Suprapubic skin (tissue), 4 donors: ENCODE results near the gene C1orf50. TPM values are rescaled to one million over a fixed set of nuclear protein-coding genes. Genes with fewer than 3 reads are reported as not detected.

ENCODE experiments used
- DNase-seq, 2 donors: peaks; one replicate each; pipeline ENCODE4 v3.0.0-alpha.2; 2019; ENCODE audit warnings: low spot score in 2 of 2
- H3K27ac ChIP-seq: fragments of 200-600 bp; sonication (generic); one replicate; pipeline ENCODE4 v1.5.1; 2019
- H3K27me3 ChIP-seq: fragments of 200-600 bp; sonication (generic); one replicate; pipeline ENCODE4 v1.5.1; 2019
- H3K36me3 ChIP-seq: fragments of 200-600 bp; sonication (generic); one replicate; pipeline ENCODE4 v1.5.1; 2019
- H3K4me1 ChIP-seq: fragments of 200-600 bp; sonication (generic); one replicate; pipeline ENCODE4 v1.5.1; 2019
- H3K4me3 ChIP-seq: fragments of 200-600 bp; sonication (generic); one replicate; pipeline ENCODE4 v1.5.1; 2019; ENCODE audit warnings: mild to moderate bottlenecking
- H3K9me3 ChIP-seq: fragments of 200-600 bp; sonication (generic); one replicate; pipeline ENCODE4 v1.5.1; 2019
- CTCF ChIP-seq, 2 donors: fragments of 200-600 bp in 1 of 2; fragments of 450-650 bp in 1 of 2; sonication (generic) in 1 of 2; IDR thresholded peaks; one replicate each; pipeline ENCODE4 v1.5.1; 2016 to 2019; ENCODE audit warnings: antibody characterized with exemption in 2 of 2, mild to moderate bottlenecking in 1 of 2, moderate library complexity in 1 of 2
- EP300 ChIP-seq: sonication (generic); formaldehyde crosslinking; IDR thresholded peaks from one replicate; pipeline ENCODE4 v1.6.1; 2017; ENCODE audit warnings: antibody characterized with exemption
- POLR2A ChIP-seq, 2 donors: fragments of 450-650 bp; IDR thresholded peaks; one replicate each; pipeline ENCODE4 v1.6.1; 2017; ENCODE audit warnings: antibody characterized with exemption in 2 of 2, mild to moderate bottlenecking in 2 of 2, moderate library complexity in 2 of 2
- POLR2AphosphoS5 ChIP-seq, 3 donors: sonication (generic); formaldehyde crosslinking; IDR thresholded peaks; one replicate each; pipeline ENCODE4 v1.6.1; 2017; ENCODE audit warnings: antibody characterized with exemption in 3 of 3
- WGBS: methylation state at CpG from one replicate; pipeline ENCODE4 v1.1.5; 2018; 5-methylcytosine and 5-hydroxymethylcytosine counted together
- total RNA-seq, 4 donors: library from RNA; depleted of rRNA; stranded (reverse); fragments of >200 nt; gene quantifications; one replicate each; pipeline ENCODE4 v1.1.0, GENCODE V29; 2016

The C1orf50 gene
- total RNA-seq, 4 donors from 2014 or later = 2.2 to 7.6 (median 3.1) TPM

DNA sequence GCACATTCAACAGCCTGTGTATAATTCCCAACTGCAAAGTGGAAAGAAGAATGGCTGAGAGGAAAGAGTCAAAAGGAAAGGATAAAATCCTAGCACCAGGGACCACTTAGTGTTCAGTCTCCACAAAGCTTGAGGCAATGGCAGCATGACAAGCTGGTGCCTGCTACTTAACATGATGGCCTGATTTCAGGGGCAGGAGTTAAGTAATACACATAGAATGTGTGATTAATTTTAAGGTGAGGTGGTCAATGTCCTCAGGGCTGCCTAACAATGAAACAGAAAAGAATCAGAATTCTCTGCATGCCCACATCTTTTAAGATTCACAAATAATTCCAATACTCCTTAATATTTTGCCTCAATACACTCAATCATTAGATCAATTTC lies 9.2 kb upstream of the C1orf50 start:
- Histone ChIP-seq H3K4me1 (peaks cover 7% of the 10 kb centered on the region), H3K9me3 (no peaks in the 10 kb centered on the region), H3K27me3 (no peaks in the 10 kb centered on the region), H3K36me3 (peaks cover 61% of the 10 kb centered on the region), H3K4me3 (no peak overlapping the region), H3K27ac (no peak overlapping the region)
- no peak for TF ChIP-seq CTCF (IDR thresholded peaks at IDR 0.05)
- TF ChIP-seq EP300 = no peak
- TF ChIP-seq POLR2AphosphoS5 (IDR thresholded peaks at IDR 0.05) = no peak
- TF ChIP-seq POLR2A (IDR thresholded peaks at IDR 0.05) = no peak
- peak in 1 of 2 donors; percentile 5 for DNase-seq

- Histone ChIP-seq H3K36me3 (peaks cover 54% of the 10 kb centered on the region), H3K27me3 (no peaks in the 10 kb centered on the region), H3K9me3 (no peaks in the 10 kb centered on the region), H3K4me1 (peaks cover 7% of the 10 kb centered on the region), H3K4me3 (no peak overlapping the region), H3K27ac (no peak overlapping the region)
- WGBS = 72% methylated on average over 3 of the region's 3 CpGs
- peak in 1 of 2 donors; percentile 18 for DNase-seq
- no peak for TF ChIP-seq POLR2A (IDR thresholded peaks at IDR 0.05)
- TF ChIP-seq POLR2AphosphoS5 (IDR thresholded peaks at IDR 0.05) = no peak
Measured at GRCh38 chr1:42758641-42759040, 8.4 kb upstream of the C1orf50 start.

GRCh38 chr1:42759114-42759513 lies 7.9 kb upstream of the C1orf50 start:
- Histone ChIP-seq H3K9me3 (no peaks in the 10 kb centered on the region), H3K27me3 (no peaks in the 10 kb centered on the region), H3K4me1 (peaks cover 9% of the 10 kb centered on the region), H3K4me3 (no peak overlapping the region), H3K27ac (no peak overlapping the region), H3K36me3 (peaks cover 49% of the 10 kb centered on the region)
- TF ChIP-seq EP300 (no peak), POLR2A (IDR thresholded peaks at IDR 0.05) (no peak), POLR2AphosphoS5 (IDR thresholded peaks at IDR 0.05) (no peak), CTCF (IDR thresholded peaks at IDR 0.05) (no peak)
- DNase-seq = peak in 1 of 2 donors; percentile 40
- 75% methylated on average over 9 of the region's 9 CpGs for WGBS

GRCh38 chr1:42761567-42761966 lies 5.5 kb upstream of the C1orf50 start:
- no peaks in the 10 kb centered on the region for H3K9me3 ChIP-seq
- peaks cover 26% of the 10 kb centered on the region for H3K36me3 ChIP-seq
- no peak overlapping the region for H3K27ac ChIP-seq
- no peaks in the 10 kb centered on the region for H3K27me3 ChIP-seq
- H3K4me1 ChIP-seq = peaks cover 29% of the 10 kb centered on the region
- no peak for TF ChIP-seq EP300
- no peak for TF ChIP-seq POLR2A (IDR thresholded peaks at IDR 0.05)
- no peak for TF ChIP-seq POLR2AphosphoS5 (IDR thresholded peaks at IDR 0.05)
- TF ChIP-seq CTCF (IDR thresholded peaks at IDR 0.05) = no peak
- no peak overlapping the region for H3K4me3 ChIP-seq
- 92% methylated on average over 4 of the region's 4 CpGs for WGBS
- DNase-seq = peak in 1 of 2 donors; percentile 10

GRCh38 chr1:42762269-42762668 lies 4.8 kb upstream of the C1orf50 start:
- H3K27ac ChIP-seq = no peak overlapping the region
- 64% methylated on average over 5 of the region's 5 CpGs for WGBS
- peaks cover 29% of the 10 kb centered on the region for H3K4me1 ChIP-seq
- TF ChIP-seq POLR2A (IDR thresholded peaks at IDR 0.05) (no peak), EP300 (no peak), CTCF (IDR thresholded peaks at IDR 0.05) (no peak), POLR2AphosphoS5 (IDR thresholded peaks at IDR 0.05) (no peak)
- no peaks in the 10 kb centered on the region for H3K9me3 ChIP-seq
- peak in 1 of 2 donors; percentile 30 for DNase-seq
- H3K4me3 ChIP-seq = no peak overlapping the region
- H3K27me3 ChIP-seq = no peaks in the 10 kb centered on the region
- peaks cover 23% of the 10 kb centered on the region for H3K36me3 ChIP-seq

DNA sequence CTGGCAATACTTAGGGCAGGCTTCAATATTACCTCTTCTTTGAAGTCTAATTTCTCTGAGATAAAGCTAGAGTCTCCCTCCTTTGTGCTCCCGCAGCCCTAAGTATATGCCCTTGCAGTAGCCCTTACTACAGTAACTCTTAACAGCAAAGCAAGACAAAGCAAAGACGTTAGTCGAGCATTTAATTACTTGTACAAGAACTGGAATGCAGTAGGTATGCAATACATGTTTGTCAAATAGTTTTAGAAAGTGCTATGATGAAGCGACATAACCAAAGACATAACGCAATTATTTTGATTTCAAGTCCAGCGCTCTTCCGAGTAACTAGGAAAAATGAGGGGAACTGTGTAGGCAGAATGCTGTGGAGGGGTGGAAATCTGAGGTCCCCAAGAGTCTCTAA lies 1.8 kb upstream of the C1orf50 start:
- WGBS = 14% methylated on average over 7 of the region's 7 CpGs
- no peak for TF ChIP-seq POLR2A (IDR thresholded peaks at IDR 0.05)
- TF ChIP-seq POLR2AphosphoS5 (IDR thresholded peaks at IDR 0.05) = no peak
- no peak for TF ChIP-seq EP300
- TF ChIP-seq CTCF (IDR thresholded peaks at IDR 0.05) = no peak
- Histone ChIP-seq H3K36me3 (peaks cover 2% of the 10 kb centered on the region), H3K9me3 (no peaks in the 10 kb centered on the region), H3K4me1 (peaks cover 56% of the 10 kb centered on the region), H3K27me3 (no peaks in the 10 kb centered on the region), H3K27ac (no peak overlapping the region), H3K4me3 (peak overlapping the region; percentile 89)
- peak in 1 of 2 donors; percentile 8 for DNase-seq
